H1 (cell line): ENCODE results near the gene ZXDC. TPM values are rescaled to one million over a fixed set of nuclear protein-coding genes. Genes with fewer than 3 reads are reported as not detected.

Experiments
- BRCA1 ChIP-seq: IDR thresholded peaks from 2 replicates; pipeline ENCODE4 v1.6.1; 2012; ENCODE audit warnings: low read depth, low read length, improper control_type of control experiment
- CBX5 ChIP-seq: fragments of 300-800, 300-1000 bp; sonication (generic); IDR thresholded peaks from 2 replicates; pipeline ENCODE4 v1.7.1; 2016; ENCODE audit warnings: antibody characterized with exemption, low read length, low read depth
- CHD7 ChIP-seq: fragments of 300-600 bp; sonication (generic); IDR thresholded peaks from 2 replicates; pipeline ENCODE4 v1.7.1; 2012; ENCODE audit warnings: low read length, moderate library complexity, mild to moderate bottlenecking, inconsistent platforms; ENCODE audit not compliant: insufficient replicate concordance
- KDM1A ChIP-seq: fragments of 200-600, 300-600 bp; sonication (generic); IDR thresholded peaks from 2 replicates; pipeline ENCODE4 v1.7.1; 2016; ENCODE audit warnings: mild to moderate bottlenecking, low read length, borderline replicate concordance
- KDM5A ChIP-seq: fragments of 200-600 bp; IDR thresholded peaks from 2 replicates; pipeline ENCODE4 v1.7.1; 2012; ENCODE audit warnings: mild to moderate bottlenecking, low read length, inconsistent platforms, mixed read lengths
- polyA plus RNA-seq, 7 experiments: library from polyadenylated mRNA; depleted of rRNA in 3 of 7; stranded (reverse) in 5 of 7; unstranded in 2 of 7; fragments of >200 nt in 5 of 7; fragments of 200-250 nt in 2 of 7; gene quantifications; 1 replicate in 5 of 7; 2 replicates in 1 of 7; 4 replicates in 1 of 7; pipeline versions ENCODE4 v1.2.1 to v1.2.3, GENCODE V29; 2011 to 2013; ENCODE audit warnings: missing spikeins in 2 of 7, mixed read lengths in 2 of 7
- total RNA-seq: library from RNA; stranded (reverse); fragmentation: NEBNext Ultra II Directional; extraction: Animal tissue kit (Norgen Biotek cat#: 25700); gene quantifications from 2 replicates; pipeline ENCODE4 v1.2.1, GENCODE V29; 2021

Gene ZXDC
- total and polyA plus RNA-seq, 2 of the 8 experiments (the other 6 are each of a cell fraction or from before 2014, with no cell fraction given), result 12.7 to 24.3 TPM

GRCh38 chr3:126485956-126486355 lies 10.3 kb upstream of the ZXDC start (continued):
- TF ChIP-seq CHD7 (no peak), BRCA1 (no peak), KDM5A (no peak), CBX5 (no peak), KDM1A (no peak)
